GM12875 (cell line): Measurements from ENCODE around the gene CACNA2D3.

Experiments
- H3K4me3 ChIP-seq: one replicate; pipeline ENCODE4 v1.5.1; 2011; ENCODE audit warnings: low read depth, low read length, control low read depth
- TF ChIP-seq, protein P1 (sequence below): IDR thresholded peaks from 2 replicates; pipeline ENCODE4 v1.5.1; 2011; ENCODE audit warnings: low read depth, mild to moderate bottlenecking, control low read depth, inconsistent platforms, low read length, moderate library complexity, borderline replicate concordance; ENCODE audit not compliant: insufficient read depth

CACNA2D3 gene

DNA sequence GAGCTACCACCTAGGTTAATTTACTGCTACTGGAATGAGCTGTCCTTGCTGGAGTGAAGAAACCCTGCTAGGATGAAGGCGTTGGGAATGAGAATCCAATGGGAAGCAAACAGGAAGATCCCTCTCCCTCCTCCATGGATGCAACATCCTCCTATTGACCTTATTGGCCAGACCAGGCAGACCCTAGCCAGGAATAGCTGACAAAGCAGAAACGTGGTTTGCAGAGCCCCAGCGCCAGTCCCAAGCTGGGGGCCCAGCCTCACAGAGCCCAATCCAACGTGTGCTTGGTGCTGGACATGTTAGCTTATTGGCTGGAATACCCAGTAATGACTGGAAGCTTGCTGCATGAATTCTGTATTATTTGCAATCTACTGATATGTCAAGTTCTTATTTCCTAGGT, 532.4 kb downstream of the CACNA2D3 start:
- no peak overlapping the region for H3K4me3 ChIP-seq
- TF ChIP-seq, protein P1, sequence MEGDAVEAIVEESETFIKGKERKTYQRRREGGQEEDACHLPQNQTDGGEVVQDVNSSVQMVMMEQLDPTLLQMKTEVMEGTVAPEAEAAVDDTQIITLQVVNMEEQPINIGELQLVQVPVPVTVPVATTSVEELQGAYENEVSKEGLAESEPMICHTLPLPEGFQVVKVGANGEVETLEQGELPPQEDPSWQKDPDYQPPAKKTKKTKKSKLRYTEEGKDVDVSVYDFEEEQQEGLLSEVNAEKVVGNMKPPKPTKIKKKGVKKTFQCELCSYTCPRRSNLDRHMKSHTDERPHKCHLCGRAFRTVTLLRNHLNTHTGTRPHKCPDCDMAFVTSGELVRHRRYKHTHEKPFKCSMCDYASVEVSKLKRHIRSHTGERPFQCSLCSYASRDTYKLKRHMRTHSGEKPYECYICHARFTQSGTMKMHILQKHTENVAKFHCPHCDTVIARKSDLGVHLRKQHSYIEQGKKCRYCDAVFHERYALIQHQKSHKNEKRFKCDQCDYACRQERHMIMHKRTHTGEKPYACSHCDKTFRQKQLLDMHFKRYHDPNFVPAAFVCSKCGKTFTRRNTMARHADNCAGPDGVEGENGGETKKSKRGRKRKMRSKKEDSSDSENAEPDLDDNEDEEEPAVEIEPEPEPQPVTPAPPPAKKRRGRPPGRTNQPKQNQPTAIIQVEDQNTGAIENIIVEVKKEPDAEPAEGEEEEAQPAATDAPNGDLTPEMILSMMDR, result no peak

DNA sequence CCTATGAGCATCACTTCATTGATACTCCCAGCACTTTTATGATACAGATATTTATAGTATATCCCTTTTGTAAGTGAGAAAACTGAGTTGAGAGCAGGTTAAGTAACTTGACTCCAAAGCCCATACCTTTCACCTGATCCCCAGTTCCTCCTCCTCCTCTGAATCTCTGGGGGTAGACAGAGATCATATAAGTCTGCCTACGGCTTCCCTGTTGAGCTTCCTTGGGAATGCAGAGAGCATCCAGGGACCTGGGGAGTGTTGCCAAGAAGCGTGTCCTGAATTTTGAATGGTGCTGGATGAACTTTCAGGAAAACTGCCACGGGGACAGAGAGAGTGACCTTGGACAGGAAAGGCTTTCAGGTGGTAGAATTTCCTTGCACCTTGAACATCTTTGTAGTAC, 537.0 kb downstream of the CACNA2D3 start:
- TF ChIP-seq, protein P1, result no peak
- H3K4me3 ChIP-seq, result no peak overlapping the region

DNA sequence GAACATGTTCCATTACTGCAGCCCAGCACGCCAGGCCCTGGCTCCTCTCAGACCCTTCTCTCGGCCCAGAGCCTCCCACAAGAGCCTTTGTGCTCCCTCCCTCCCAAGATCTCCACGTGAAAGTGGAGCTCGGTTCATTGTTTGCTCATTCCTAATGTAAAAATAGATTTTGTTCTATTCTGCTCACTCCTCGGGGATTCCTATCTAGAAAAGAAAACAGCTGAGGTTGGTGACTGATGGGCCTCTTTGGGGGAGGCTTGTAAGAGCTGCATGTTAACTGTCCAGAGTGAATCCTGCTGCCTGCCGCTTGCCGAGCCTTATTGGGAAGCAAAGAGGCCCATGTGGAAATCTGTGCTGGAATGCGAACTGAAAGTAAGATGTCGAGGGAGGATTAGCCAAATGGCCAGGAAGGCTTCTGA, 538.4 kb downstream of the CACNA2D3 start:
- TF ChIP-seq, protein P1, result no peak
- no peak overlapping the region for H3K4me3 ChIP-seq

DNA sequence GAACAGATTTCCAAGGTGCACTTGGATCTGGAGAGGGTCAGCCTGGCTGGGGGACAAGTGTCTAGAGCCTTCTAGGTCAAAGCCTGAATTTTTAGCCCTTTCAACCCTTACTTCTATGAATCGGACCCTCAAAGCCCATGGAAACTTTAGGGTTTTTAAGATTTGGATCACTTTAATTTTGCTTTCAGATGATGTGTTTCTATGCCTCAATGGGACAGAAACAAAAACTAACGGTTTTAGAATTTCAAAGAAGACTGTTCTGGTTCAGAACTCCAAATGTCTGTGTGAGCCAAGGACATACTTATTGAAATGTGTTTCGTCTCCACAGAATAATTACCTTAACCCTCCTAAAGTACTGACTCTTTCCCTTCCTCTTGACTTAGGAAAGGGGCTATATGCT, 538.8 kb downstream of the CACNA2D3 start:
- H3K4me3 ChIP-seq, result no peak overlapping the region
- TF ChIP-seq, protein P1, result no peak

DNA sequence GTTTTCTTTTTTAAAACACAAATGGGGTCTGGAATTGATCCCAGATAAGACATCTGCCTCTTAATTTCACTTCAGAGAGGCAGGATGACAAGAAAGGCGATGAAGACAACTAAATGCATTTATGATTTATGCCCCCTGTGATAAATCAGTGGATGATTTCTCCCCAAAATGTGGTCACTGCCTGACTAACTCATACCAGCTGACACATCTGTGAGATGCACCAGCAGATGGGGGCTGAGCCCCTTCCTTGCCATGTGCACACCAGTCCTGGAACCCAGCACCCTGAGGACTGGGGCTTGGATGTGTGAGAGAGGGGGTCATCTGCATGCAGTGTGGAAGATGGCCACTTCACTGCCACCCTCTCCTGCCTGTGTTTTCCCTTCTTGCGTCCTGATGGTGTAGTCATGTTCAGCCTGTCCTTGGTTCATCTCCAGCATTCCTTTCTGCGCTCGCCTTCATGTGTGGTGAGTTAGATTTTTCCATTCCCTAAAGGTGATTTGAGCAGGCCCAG, 541.2 kb downstream of the CACNA2D3 start:
- H3K4me3 ChIP-seq, result no peak overlapping the region
- TF ChIP-seq, protein P1, result no peak

DNA sequence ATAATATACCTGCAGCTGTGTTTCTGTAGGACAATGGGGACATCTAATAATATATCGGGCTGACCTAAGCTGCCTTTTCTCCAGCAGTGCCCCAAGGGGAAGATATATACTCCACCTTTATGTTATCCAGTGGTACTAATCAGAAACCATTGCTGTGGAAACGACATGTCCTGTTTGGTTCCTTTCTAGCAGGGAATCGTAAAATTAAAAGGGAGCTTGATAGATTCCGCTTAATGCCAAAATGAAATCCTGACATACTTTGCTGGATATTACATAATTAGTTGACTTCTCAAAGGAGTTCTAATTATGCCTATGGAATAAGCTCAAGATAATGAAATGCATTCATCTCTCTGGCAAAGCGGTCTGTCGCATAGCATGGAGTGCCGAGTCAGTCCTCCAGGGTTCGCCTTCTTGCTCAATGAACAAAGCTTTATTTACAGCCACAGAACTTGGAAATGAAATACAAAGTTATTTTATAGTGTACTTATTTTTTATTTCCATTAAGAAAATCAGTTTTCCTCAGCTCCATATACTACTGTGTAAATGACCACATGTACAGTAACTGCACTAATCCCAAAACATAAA, 542.8 kb downstream of the CACNA2D3 start:
- TF ChIP-seq, protein P1, result no peak
- no peak overlapping the region for H3K4me3 ChIP-seq

DNA sequence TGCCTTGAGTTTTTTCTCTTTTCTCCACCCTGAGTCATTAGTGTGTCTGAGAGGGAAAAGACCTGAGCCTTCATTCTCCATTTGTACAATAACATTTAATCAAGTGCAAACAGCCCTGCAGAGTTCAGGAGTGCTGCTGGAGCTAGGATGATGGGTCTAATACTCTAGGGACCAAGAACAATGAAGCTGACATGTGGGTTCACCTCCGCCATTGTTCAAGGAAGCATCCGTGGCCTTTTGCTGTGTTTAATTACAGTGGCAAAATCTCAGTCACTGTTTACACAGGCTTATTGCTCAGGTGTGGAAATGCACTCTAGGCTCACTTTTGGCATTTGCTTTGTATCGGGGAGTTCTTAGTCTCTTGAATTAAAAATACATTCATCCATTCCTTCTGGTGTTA, 545.9 kb downstream of the CACNA2D3 start:
- H3K4me3 ChIP-seq, result no peak overlapping the region
- TF ChIP-seq, protein P1, result no peak
